A673 (cell line): ENCODE data around the gene IDI1. TPM values are rescaled to one million over a fixed set of nuclear protein-coding genes. Genes with fewer than 3 reads are reported as not detected.

ENCODE experiments used
- BruUV-seq: library from RNA; stranded (reverse); fragments of 400-500 nt; replicated peaks from 2 replicates; lab custom pipeline; 2021; lab: Mats Ljungman, UMichigan
- CTCF ChIA-PET: fragments of 300-600 bp; sonication (Branson Sonifier 250); formaldehyde crosslinking; loops from one replicate; lab custom pipeline; 2022; ENCODE audit warnings: antibody characterized with exemption; lab: Charles Lee
- POLR2A ChIA-PET: fragments of 300-600 bp; sonication (Branson Sonifier 250); formaldehyde crosslinking; loops from one replicate; lab custom pipeline; 2022; ENCODE audit warnings: antibody characterized with exemption; ENCODE audit not compliant: low non-redundant PET; lab: Charles Lee
- DNase-seq: peaks from one replicate; pipeline ENCODE4 v3.0.0-alpha.2; 2015; ENCODE audit warnings: low spot score
- H3K27ac ChIP-seq: fragments of 200-600 bp; sonication (generic); 2 replicates; pipeline ENCODE4 v1.5.1; 2016; ENCODE audit warnings: mixed run types, low read depth, mild to moderate bottlenecking, mixed read lengths, antibody characterized with exemption, low read length; ENCODE audit not compliant: poor library complexity, severe bottlenecking
- H3K27me3 ChIP-seq: fragments of 200-600 bp; sonication (generic); replicated peaks from 2 replicates; pipeline ENCODE4 v1.6.1; 2017; ENCODE audit warnings: mixed run types, low read depth, mild to moderate bottlenecking, mixed read lengths, antibody characterized with exemption, low read length; ENCODE audit not compliant: insufficient read depth, poor library complexity
- H3K36me3 ChIP-seq: fragments of 200-600 bp; sonication (generic); 2 replicates; pipeline ENCODE4 v1.6.1; 2016; ENCODE audit warnings: mixed run types, mild to moderate bottlenecking, mixed read lengths, antibody characterized with exemption, low read length; ENCODE audit not compliant: insufficient read depth, poor library complexity, severe bottlenecking
- H3K4me1 ChIP-seq: fragments of 200-600 bp; sonication (generic); 2 replicates; pipeline ENCODE4 v1.6.1; 2017; ENCODE audit warnings: mixed run types, mild to moderate bottlenecking, mixed read lengths, antibody characterized with exemption, low read length; ENCODE audit not compliant: insufficient read depth, poor library complexity, severe bottlenecking
- H3K4me3 ChIP-seq: fragments of 200-600 bp; sonication (generic); 2 replicates; pipeline ENCODE4 v1.5.1; 2016; ENCODE audit warnings: low read depth, mixed run types, mild to moderate bottlenecking, mixed read lengths, low read length; ENCODE audit not compliant: poor library complexity, severe bottlenecking
- H3K9me3 ChIP-seq: fragments of 200-600 bp; sonication (generic); 2 replicates; pipeline ENCODE4 v1.6.1; 2016; ENCODE audit warnings: mixed run types, low read depth, mild to moderate bottlenecking, mixed read lengths, antibody characterized with exemption, low read length; ENCODE audit not compliant: poor library complexity, severe bottlenecking
- CTCF ChIP-seq: fragments of 300-800, 200-600 bp; sonication (generic); conservative IDR thresholded peaks from 2 replicates; pipeline ENCODE4 v1.5.1; 2017; ENCODE audit warnings: low read depth, mild to moderate bottlenecking, antibody characterized with exemption, low read length, moderate library complexity, mixed read lengths
- EZH2 ChIP-seq: fragments of 200-600 bp; sonication (generic); IDR thresholded peaks from 2 replicates; pipeline ENCODE4 v1.6.1; 2017; ENCODE audit warnings: borderline replicate concordance, low read depth, mild to moderate bottlenecking, mixed read lengths, antibody characterized with exemption, low read length; ENCODE audit not compliant: poor library complexity, severe bottlenecking
- intact Hi-C: fragments of 100-400 bp; cut with micrococcal nuclease; formaldehyde crosslinking; loops from one replicate; pipeline ENCODE4 v1.10.0; 2022; ENCODE audit not compliant: unreplicated experiment
- total RNA-seq: library from RNA; stranded (reverse); gene quantifications from 2 replicates; pipeline ENCODE4 v1.2.3, GENCODE V29; 2021

The IDI1 gene
- total RNA-seq, 1 experiment from 2014 or later = 111 TPM

DNA sequence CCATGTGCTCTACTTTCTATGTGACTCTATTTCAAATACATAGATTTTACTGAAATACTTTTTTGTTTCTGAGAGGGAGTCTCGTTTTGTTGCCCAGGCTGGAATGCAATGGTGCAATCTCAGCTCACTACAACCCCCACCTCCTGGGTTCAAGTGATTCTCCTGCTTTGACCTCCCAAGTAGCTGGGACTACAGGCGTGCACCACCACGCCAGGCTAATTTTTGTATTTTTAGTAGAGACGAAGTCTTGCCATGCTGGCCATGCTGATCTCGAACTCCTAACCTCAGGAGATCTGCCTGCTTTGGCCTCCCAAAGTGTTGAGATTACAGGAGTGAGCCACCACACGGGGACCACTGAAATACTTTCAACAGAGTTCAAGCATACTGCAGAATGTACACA lies 3.5 kb downstream of the IDI1 start:
- Histone ChIP-seq H3K4me3 (peak overlapping the region; percentile 38), H3K27ac (peak overlapping the region; percentile 3), H3K36me3 (peaks cover 58% of the 10 kb centered on the region), H3K27me3 (no peaks in the 10 kb centered on the region), H3K9me3 (no peaks in the 10 kb centered on the region), H3K4me1 (peaks cover 22% of the 10 kb centered on the region)
- no peak for TF ChIP-seq EZH2
- no peak for TF ChIP-seq CTCF
- no TSS peak for BruUV-seq
- POLR2A ChIA-PET = no interaction called here
- CTCF ChIA-PET = no interaction called here
- DNase-seq = no peak
- intact Hi-C loops = no loop called here

GRCh38 chr10:1044964-1045363 lies 4.0 kb downstream of the IDI1 start:
- Histone ChIP-seq H3K4me1 (peaks cover 20% of the 10 kb centered on the region), H3K9me3 (no peaks in the 10 kb centered on the region), H3K27me3 (no peaks in the 10 kb centered on the region), H3K27ac (peak overlapping the region; percentile 34), H3K36me3 (peaks cover 63% of the 10 kb centered on the region), H3K4me3 (peak overlapping the region; percentile 38)
- TF ChIP-seq EZH2 = no peak
- no peak for TF ChIP-seq CTCF
- BruUV-seq = TSS peak; percentile 14
- ChIA-PET CTCF (no interaction called here), POLR2A (no interaction called here)
- intact Hi-C loops = no loop called here
- no peak for DNase-seq

- TF ChIP-seq EZH2 = no peak
- DNase-seq = no peak
- BruUV-seq = no TSS peak
- peak overlapping the region; percentile 38 for H3K4me3 ChIP-seq
- intact Hi-C loops = no loop called here
- peaks cover 20% of the 10 kb centered on the region for H3K4me1 ChIP-seq
- POLR2A ChIA-PET = no interaction called here
- peaks cover 71% of the 10 kb centered on the region for H3K36me3 ChIP-seq
- CTCF ChIA-PET = no interaction called here
- no peaks in the 10 kb centered on the region for H3K27me3 ChIP-seq
- no peaks in the 10 kb centered on the region for H3K9me3 ChIP-seq
- peak overlapping the region; percentile 34 for H3K27ac ChIP-seq
Observed at GRCh38 chr10:1044146-1044545, 4.8 kb downstream of the IDI1 start.

DNA sequence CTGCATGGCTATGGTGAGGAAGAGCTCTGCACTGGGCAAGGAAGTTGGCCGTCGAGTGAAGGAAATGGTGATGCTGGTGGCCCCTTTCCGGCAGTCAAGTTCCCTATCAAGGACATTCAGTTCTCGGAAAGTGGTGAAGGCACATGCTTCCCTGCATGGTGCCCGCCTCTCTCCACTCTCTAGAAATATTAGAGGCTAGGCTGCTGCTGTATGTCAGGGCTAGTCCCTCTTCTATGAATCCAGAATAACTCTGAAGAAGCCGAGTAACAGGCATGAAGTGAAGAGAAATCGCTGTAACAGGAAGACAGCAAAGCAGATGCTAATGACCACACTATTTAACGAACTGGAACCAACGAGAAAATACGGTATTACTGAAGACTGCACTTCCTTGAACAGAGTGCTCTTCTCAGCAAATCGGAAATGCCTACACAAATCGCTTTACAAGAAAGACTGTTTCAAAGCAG lies 5.4 kb downstream of the IDI1 start:
- Histone ChIP-seq H3K9me3 (no peaks in the 10 kb centered on the region), H3K4me1 (peaks cover 20% of the 10 kb centered on the region), H3K27ac (peak overlapping the region; percentile 16), H3K27me3 (no peaks in the 10 kb centered on the region), H3K36me3 (peaks cover 73% of the 10 kb centered on the region), H3K4me3 (peak overlapping the region; percentile 38)
- DNase-seq = no peak
- POLR2A ChIA-PET = no interaction called here
- CTCF ChIA-PET = no interaction called here
- intact Hi-C loops = no loop called here
- TF ChIP-seq EZH2 (no peak), CTCF (no peak)
- no TSS peak for BruUV-seq
